Hindlimb muscle (tissue), 1 donor: ENCODE results near the gene UCN3. TPM values are rescaled to one million over a fixed set of nuclear protein-coding genes. Genes with fewer than 3 reads are reported as not detected.
A peak's percentile ranks its signal among the peaks of the same experiment; 100 is the strongest.
"Not testable (repeated sequence)": the region's sequence is repeated elsewhere in the genome, so short reads cannot be mapped to it uniquely, and the experiment has no call there.

Experiments used
- DNase-seq: peaks from one replicate; pipeline ENCODE4 v3.0.0-alpha.2; 2013
- polyA plus RNA-seq: library from polyadenylated mRNA; unstranded; fragments of 120-200 nt; gene quantifications from one replicate; pipeline ENCODE4 v1.2.1, GENCODE V29; 2013; ENCODE audit not compliant: insufficient read length

Gene UCN3
- polyA plus RNA-seq, 1 donor, result not detected

DNA sequence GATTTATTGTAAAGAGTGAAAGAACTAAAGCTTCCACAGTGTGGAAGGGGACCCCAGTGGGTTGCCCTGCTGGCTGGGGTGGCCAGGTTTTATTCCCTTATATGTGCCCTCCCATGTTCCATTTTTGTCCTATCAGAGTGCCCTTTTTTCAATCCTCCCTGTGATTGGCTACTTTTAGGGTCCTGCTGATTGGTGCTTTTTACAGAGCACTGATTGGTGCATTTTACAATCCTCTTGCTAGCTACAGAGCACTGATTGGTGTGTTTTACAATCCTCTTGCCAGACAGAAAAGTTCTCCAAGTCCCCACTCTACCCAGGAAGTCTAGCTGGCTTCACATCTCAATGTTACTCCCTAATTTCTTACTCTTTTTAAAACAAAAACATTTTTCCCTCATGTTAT lies 46.0 kb downstream of the UCN3 start:
- not testable (repeated sequence) for DNase-seq

DNA sequence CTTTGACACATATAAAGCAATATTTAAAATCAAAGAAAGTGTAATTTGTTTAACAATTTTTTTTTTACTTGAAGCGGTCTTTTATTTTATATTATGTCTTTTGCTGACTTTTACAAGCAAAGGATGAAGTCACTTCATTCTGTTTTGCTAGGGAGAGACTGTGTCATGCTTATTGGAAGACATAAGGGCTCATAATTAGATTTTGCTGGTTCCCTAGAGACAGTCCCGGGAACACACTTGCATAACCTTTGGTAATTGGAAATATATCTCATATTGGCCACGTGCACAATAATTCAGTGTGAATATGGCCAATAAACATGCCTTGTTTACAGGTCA lies 47.1 kb downstream of the UCN3 start:
- DNase-seq, result no peak

DNA sequence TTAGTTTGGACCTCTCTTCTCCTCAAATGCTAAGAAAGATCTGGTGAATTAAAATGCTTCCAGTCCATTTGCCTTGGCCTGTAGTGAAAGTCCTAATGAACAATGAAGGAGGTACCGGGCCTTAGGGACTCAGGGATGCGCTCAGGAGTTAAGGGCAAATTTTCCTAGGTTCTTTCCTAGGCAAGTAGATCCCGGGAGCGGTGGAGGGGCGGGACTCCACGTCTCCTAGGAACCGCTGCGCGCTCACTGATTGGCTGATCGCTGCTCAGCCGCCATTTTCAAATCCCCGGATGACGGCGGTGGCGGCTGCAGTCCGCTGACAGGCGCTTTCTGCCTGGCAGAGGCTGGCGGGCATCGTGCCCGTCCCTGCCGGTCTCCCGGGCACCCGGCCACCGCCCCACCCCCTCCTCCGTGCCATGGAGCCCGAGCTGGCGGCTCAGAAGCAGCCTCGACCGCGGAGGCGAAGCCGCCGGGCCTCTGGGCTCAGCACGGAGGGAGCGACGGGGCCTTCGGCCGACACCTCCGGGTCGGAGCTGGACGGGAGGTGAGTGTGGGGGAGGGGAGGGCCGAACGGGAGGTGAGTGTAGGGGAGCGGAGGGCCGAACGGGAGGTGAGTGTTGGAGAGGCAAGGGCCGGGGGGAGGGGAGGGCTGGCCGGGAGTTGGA lies 47.6 kb downstream of the UCN3 start, which contains the start of gene NET1:
TSS of gene NET1 (plus strand) at position 281 of the 665 bp plus-strand sequence. CDS start at position 417, 136 bp downstream.
- peak; percentile 85 for DNase-seq

GRCh38 chr10:5413012-5413938 lies 48.5 kb downstream of the UCN3 start:
- DNase-seq, result no peak

DNA sequence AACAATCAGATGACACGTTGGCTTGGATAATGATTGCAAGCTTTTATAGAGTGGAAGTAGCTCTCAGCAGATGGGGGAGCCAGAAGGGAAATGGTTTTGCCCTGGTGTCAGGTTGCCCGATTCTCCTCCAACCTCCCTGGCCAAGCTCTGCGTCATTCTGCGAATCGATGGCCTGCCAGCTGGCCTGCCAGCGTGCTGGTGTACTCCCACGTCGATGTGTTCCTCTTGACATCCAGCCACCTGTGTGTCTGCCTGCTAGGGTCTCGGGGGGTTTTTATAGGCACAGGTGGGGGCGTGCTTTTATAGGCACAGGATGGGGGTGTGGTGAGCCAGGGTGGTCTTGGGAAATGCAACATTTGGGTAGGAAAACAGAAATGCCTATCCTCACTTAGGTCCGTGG lies 52.2 kb downstream of the UCN3 start:
- no peak for DNase-seq

- no peak for DNase-seq
Measured at GRCh38 chr10:5418584-5418983, 53.8 kb downstream of the UCN3 start.

DNA sequence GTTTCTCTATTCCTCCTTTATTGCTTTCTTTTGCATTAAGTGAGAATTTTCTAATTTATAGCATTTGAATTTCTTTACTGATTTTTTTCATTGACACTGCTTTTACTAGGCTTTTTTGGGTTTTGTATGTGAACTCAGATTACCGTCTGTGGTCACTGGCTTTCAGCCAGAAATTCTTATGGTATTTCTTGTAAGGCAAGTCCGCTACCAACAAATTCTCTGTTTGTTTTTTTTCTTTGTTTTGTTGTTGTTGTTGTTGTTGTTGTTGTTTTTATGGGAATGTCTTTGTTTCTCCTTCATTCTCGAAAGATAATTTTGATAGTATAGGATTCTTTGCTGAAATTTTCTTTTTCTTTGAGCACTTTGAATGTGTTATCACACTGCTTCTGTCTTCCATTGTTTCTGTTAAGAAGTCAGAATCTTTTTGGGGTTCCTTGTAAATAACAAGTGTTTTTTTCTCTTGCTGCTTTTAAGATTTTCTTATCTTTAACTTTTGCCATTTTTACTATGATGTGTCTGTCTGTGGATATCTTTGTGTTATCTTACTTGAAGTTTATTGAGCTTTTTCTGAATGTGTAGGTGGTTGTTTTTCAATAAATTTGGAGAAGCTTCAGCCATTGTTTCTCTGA lies 54.8 kb downstream of the UCN3 start:
- DNase-seq, result no peak

DNA sequence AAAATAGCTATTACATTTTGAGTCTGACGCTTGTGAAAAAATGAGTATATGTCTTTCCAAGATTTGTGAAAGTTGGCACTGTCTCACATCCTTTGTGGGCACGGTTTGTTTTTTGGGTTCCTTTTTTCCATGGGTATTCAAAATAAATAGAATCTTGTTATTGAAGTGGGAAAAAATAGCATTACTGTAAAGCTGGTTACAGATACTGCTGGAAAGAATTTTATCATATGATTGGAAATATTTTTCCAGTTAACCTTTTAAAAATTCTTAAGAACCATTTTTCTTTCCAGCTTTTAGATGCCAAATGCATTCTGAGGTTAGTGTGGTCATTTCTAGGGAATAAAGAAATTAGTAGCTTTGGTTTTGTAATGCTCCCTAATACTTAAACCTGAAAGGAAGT lies 59.0 kb downstream of the UCN3 start:
- DNase-seq, result no peak

Other genes with a start within 250 kb of the UCN3 start
- not detected for gene AKR1C8, start 179.8 kb upstream of the UCN3 start, polyA plus RNA-seq
- not detected for gene AKR1C4, start 168.1 kb upstream of the UCN3 start, polyA plus RNA-seq
- gene TUBAL3, start 39.9 kb downstream of the UCN3 start, polyA plus RNA-seq, result not detected
- gene NET1, start 47.6 kb downstream of the UCN3 start, polyA plus RNA-seq, result 93.3 TPM
- gene CALML5, start 134.6 kb downstream of the UCN3 start, polyA plus RNA-seq, result 0.99 TPM
- 0.45 TPM for gene CALML3, start 160.0 kb downstream of the UCN3 start, polyA plus RNA-seq